Measurements from ENCODE around the gene EPHB2. TPM values are rescaled to one million over a fixed set of nuclear protein-coding genes. Genes with fewer than 3 reads are reported as not detected.

EPHB2 gene
- total and polyA plus RNA-seq, 8 donors: 0.13 to 88.1 (median 2.6) TPM; not detected in 1

DNA sequence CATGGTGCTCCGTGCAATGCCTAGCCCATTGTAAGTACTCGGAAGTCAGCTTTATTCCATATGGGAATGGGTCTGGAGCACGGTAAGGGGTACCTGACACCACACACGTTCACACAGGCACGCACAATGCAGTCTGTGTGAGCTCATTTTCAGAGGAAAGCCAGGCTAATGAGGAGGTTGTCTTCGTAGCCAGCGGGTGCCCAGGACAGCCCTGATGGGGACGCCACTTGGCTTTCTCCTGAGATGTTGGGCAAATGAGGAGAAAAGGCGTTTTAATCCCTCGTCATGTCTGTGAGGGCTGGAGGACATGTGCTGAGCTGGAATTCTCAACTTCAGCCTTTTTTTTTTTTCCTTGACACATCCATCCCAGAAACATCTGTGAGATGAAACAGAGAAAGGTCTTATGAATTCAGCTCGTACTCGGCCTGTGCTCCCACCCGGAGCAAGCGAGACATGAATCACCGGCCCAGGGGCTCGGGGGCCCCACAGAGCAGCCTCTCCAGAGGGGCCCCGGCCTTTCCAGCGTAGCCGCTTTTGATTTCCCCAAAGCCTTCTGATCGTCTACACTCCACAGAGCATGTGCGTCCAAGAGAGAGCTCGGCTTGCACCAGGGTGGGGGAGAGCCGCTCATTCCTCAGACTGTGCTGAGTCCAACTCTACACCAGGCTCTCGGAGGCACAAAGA lies 125.1 kb downstream of the EPHB2 start:
- no peak overlapping the region for H3K4me3 ChIP-seq
- H3K27me3 ChIP-seq: peaks cover 0 to 10% (median 0%) of the 10 kb centered on the region in 3 donors
- peaks cover 0 to 10% (median 0%) of the 10 kb centered on the region in 4 donors for H3K4me1 ChIP-seq
- H3K27ac ChIP-seq: no peak overlapping the region
- TF ChIP-seq POLR2AphosphoS5 (IDR thresholded peaks at IDR 0.05) (no peak), CTCF (IDR thresholded peaks at IDR 0.05) (no peak), POLR2A (IDR thresholded peaks at IDR 0.05) (no peak), EP300 (IDR thresholded peaks at IDR 0.05) (no peak)
- no peaks in the 10 kb centered on the region for H3K36me3 ChIP-seq
- H3K9me3 ChIP-seq: no peaks in the 10 kb centered on the region
- 84 to 90% (median 88%) methylated on average over 23 to 24 of the region's 24 CpGs for WGBS, 5 donors
- intact Hi-C loops (cut with DNase I; ENCODE audit: low total_unique reads): no loop called here
- DNase-seq: peak in 1 of 2 donors; percentile 33

- intact Hi-C loops (cut with DNase I; ENCODE audit: low total_unique reads): no loop called here
- H3K4me3 ChIP-seq: no peak overlapping the region
- no peaks in the 10 kb centered on the region for H3K36me3 ChIP-seq
- H3K4me1 ChIP-seq: peaks cover 0 to 6% (median 0%) of the 10 kb centered on the region in 4 donors
- 58 to 80% (median 69%) methylated on average over 5 of the region's 5 CpGs for WGBS, 5 donors
- no peak for DNase-seq
- H3K9me3 ChIP-seq: no peaks in the 10 kb centered on the region
- no peak for TF ChIP-seq POLR2A (IDR thresholded peaks at IDR 0.05)
- TF ChIP-seq EP300 (IDR thresholded peaks at IDR 0.05): no peak
- no peak for TF ChIP-seq POLR2AphosphoS5 (IDR thresholded peaks at IDR 0.05)
- no peak for TF ChIP-seq CTCF (IDR thresholded peaks at IDR 0.05)
- H3K27me3 ChIP-seq: peaks cover 0 to 2% (median 0%) of the 10 kb centered on the region in 3 donors
- no peak overlapping the region for H3K27ac ChIP-seq
Measured at GRCh38 chr1:22836850-22837249, 126.2 kb downstream of the EPHB2 start.

DNA sequence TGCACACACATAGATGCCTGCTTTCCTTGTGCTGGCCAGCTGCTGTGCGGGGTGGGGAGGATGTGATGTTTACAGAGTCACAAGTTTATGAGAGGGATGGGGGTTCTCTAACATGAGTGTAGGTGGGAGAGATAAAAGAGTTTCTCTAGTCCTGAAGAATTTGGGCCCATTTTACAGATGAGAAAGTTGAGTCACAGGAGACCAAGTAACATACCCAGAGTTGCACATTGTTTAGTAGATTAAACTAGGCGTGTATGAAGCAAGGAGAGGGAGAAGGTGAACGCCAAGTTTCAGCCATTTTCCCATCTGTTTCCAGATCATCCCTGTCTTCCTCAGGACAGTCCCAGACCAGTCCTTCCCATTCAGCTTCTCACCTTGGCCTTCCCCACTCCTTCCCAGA lies 126.7 kb downstream of the EPHB2 start:
- Histone ChIP-seq H3K27me3 (peaks cover 0 to 1% (median 0%) of the 10 kb centered on the region in 3 donors), H3K27ac (no peak overlapping the region), H3K4me1 (peaks cover 0 to 3% (median under 1%) of the 10 kb centered on the region in 4 donors), H3K9me3 (no peaks in the 10 kb centered on the region), H3K4me3 (no peak overlapping the region), H3K36me3 (no peaks in the 10 kb centered on the region)
- no peak for TF ChIP-seq POLR2A (IDR thresholded peaks at IDR 0.05)
- 83 to 91% (median 86%) methylated on average over 3 of the region's 3 CpGs for WGBS, 5 donors
- intact Hi-C loops (cut with DNase I; ENCODE audit: low total_unique reads): no loop called here
- DNase-seq: no peak

GRCh38 chr1:22838965-22839364 lies 128.3 kb downstream of the EPHB2 start:
- TF ChIP-seq CTCF (IDR thresholded peaks at IDR 0.05) (no peak), EP300 (IDR thresholded peaks at IDR 0.05) (no peak), POLR2A (IDR thresholded peaks at IDR 0.05) (no peak), POLR2AphosphoS5 (IDR thresholded peaks at IDR 0.05) (no peak)

DNA sequence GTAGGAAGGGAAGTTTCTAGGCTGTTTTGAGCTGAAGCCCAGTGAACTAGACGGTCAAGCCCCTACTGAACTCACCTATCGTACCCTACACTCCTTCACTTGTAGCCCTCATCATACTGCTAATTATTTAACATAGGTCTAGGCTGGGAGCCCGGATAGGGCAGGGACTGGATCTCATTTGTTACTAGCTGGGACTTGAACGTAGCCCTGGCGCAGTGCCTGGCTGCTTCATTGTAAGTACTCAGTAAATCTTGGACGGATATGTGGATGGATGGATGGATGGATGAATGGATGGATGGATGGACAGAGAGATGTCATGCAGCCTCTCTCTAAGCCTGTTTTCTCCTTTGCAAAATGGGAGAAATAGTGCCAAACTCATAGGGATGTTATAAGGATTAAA lies 129.2 kb downstream of the EPHB2 start:
- intact Hi-C loops (cut with DNase I; ENCODE audit: low total_unique reads): no loop called here
- H3K9me3 ChIP-seq: no peaks in the 10 kb centered on the region
- TF ChIP-seq POLR2AphosphoS5 (IDR thresholded peaks at IDR 0.05): no peak
- no peak for TF ChIP-seq EP300 (IDR thresholded peaks at IDR 0.05)
- TF ChIP-seq CTCF (IDR thresholded peaks at IDR 0.05): no peak
- no peak for TF ChIP-seq POLR2A (IDR thresholded peaks at IDR 0.05)
- no peak for DNase-seq
- WGBS, 5 donors: 73 to 84% (median 81%) methylated on average over 6 of the region's 6 CpGs
- no peak overlapping the region for H3K27ac ChIP-seq
- H3K27me3 ChIP-seq: peaks cover 0 to 20% (median 0%) of the 10 kb centered on the region in 3 donors
- peaks cover 0 to 5% (median 0%) of the 10 kb centered on the region in 4 donors for H3K4me1 ChIP-seq
- no peak overlapping the region for H3K4me3 ChIP-seq
- no peaks in the 10 kb centered on the region for H3K36me3 ChIP-seq

More at GRCh38 chr1:22838965-22839364, 128.3 kb downstream of the EPHB2 start:
- intact Hi-C loops (cut with DNase I; ENCODE audit: low total_unique reads): no loop called here
- Histone ChIP-seq H3K4me1 (peaks cover 0 to 5% (median 0%) of the 10 kb centered on the region in 4 donors), H3K27me3 (peaks cover 0 to 11% (median 0%) of the 10 kb centered on the region in 3 donors), H3K27ac (no peak overlapping the region), H3K36me3 (no peaks in the 10 kb centered on the region), H3K4me3 (no peak overlapping the region), H3K9me3 (no peaks in the 10 kb centered on the region)
- no peak for DNase-seq
- WGBS, 5 donors: 70 to 78% (median 77%) methylated on average over 5 of the region's 5 CpGs
